H1 (cell line): Measurements from ENCODE around the gene SH2D2A.

Experiments used
- ASH2L ChIP-seq: fragments of 200-600, 300-600 bp; sonication (generic); IDR thresholded peaks from one replicate; pipeline ENCODE4 v1.7.1; 2017; ENCODE audit warnings: low read length
- ATF3 ChIP-seq: IDR thresholded peaks from 2 replicates; pipeline ENCODE4 v1.6.1; 2011; ENCODE audit warnings: low read depth, mild to moderate bottlenecking, low read length; ENCODE audit not compliant: insufficient read depth
- BRCA1 ChIP-seq: IDR thresholded peaks from 2 replicates; pipeline ENCODE4 v1.6.1; 2012; ENCODE audit warnings: low read depth, low read length, improper control_type of control experiment
- EP300 ChIP-seq, 2 experiments: IDR thresholded peaks; 1 replicate in 1 of 2; 2 replicates in 1 of 2; pipeline ENCODE4 v1.6.1; 2011 to 2012; ENCODE audit warnings: low read depth in 2 of 2, low read length in 2 of 2, mild to moderate bottlenecking in 2 of 2, borderline replicate concordance in 1 of 2, inconsistent platforms in 1 of 2, moderate library complexity in 1 of 2
- EZH2 ChIP-seq: fragments of 200-600 bp; sonication (generic); IDR thresholded peaks from 2 replicates; pipeline ENCODE4 v1.7.1; 2012; ENCODE audit warnings: low read depth, mild to moderate bottlenecking, moderate library complexity, low read length, inconsistent platforms; ENCODE audit not compliant: severe bottlenecking
- POLR2A ChIP-seq, 2 experiments: IDR thresholded peaks; 1 replicate in 1 of 2; 2 replicates in 1 of 2; pipeline ENCODE4 v1.6.1; 2011; ENCODE audit warnings: low read depth in 2 of 2, low read length in 2 of 2, mild to moderate bottlenecking in 2 of 2; ENCODE audit errors: control extremely low read depth in 1 of 2
- RAD21 ChIP-seq, 2 experiments: IDR thresholded peaks in 1 of 2; conservative IDR thresholded peaks in 1 of 2; 2 replicates each; pipeline ENCODE4 v1.6.1; 2011; ENCODE audit warnings: low read depth in 2 of 2, low read length in 2 of 2, improper control_type of control experiment in 1 of 2, inconsistent platforms in 1 of 2, mild to moderate bottlenecking in 1 of 2, moderate library complexity in 1 of 2
- RFX5 ChIP-seq: IDR thresholded peaks from 2 replicates; pipeline ENCODE4 v1.6.1; 2011; ENCODE audit warnings: low read depth, low read length, improper control_type of control experiment, borderline replicate concordance
- SIN3A ChIP-seq, 2 experiments: IDR thresholded peaks in 1 of 2; conservative IDR thresholded peaks in 1 of 2; 2 replicates each; pipeline ENCODE4 v1.6.1; 2011 to 2012; ENCODE audit warnings: low read length in 2 of 2, improper control_type of control experiment in 1 of 2, low read depth in 1 of 2, mild to moderate bottlenecking in 1 of 2
- SP4 ChIP-seq: IDR thresholded peaks from 2 replicates; pipeline ENCODE4 v1.6.1; 2012; ENCODE audit warnings: low read length, inconsistent platforms
- TCF12 ChIP-seq: IDR thresholded peaks from 2 replicates; pipeline ENCODE4 v1.6.1; 2011; ENCODE audit warnings: low read depth, mild to moderate bottlenecking, low read length
- ZNF274 ChIP-seq: IDR thresholded peaks from 2 replicates; pipeline ENCODE4 v1.7.0; 2012; ENCODE audit warnings: low read length, borderline replicate concordance; ENCODE audit errors: extremely low read depth
- TF ChIP-seq, protein P1 (sequence below), 3 experiments: IDR thresholded peaks; 1 replicate in 2 of 3; 2 replicates in 1 of 3; pipeline versions ENCODE4 v1.5.1 to v1.6.1; 2011; ENCODE audit warnings: low read length in 3 of 3, mild to moderate bottlenecking in 3 of 3, inconsistent platforms in 2 of 3, low read depth in 1 of 3, moderate library complexity in 1 of 3; ENCODE audit not compliant: insufficient read depth in 1 of 3; ENCODE audit errors: control extremely low read depth in 1 of 3

GRCh38 chr1:156807627-156808026, 9.0 kb downstream of the SH2D2A start:
- TF ChIP-seq, protein P1, sequence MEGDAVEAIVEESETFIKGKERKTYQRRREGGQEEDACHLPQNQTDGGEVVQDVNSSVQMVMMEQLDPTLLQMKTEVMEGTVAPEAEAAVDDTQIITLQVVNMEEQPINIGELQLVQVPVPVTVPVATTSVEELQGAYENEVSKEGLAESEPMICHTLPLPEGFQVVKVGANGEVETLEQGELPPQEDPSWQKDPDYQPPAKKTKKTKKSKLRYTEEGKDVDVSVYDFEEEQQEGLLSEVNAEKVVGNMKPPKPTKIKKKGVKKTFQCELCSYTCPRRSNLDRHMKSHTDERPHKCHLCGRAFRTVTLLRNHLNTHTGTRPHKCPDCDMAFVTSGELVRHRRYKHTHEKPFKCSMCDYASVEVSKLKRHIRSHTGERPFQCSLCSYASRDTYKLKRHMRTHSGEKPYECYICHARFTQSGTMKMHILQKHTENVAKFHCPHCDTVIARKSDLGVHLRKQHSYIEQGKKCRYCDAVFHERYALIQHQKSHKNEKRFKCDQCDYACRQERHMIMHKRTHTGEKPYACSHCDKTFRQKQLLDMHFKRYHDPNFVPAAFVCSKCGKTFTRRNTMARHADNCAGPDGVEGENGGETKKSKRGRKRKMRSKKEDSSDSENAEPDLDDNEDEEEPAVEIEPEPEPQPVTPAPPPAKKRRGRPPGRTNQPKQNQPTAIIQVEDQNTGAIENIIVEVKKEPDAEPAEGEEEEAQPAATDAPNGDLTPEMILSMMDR (IDR thresholded peaks at IDR 0.05; ENCODE audit: control extremely low read depth in 1 of 3, insufficient read depth in 1 of 3, low read depth in 1 of 3, low read length in 3 of 3): no peak
- TF ChIP-seq ATF3 (no peak), ASH2L (no peak), BRCA1 (no peak), EZH2 (no peak), SP4 (no peak), POLR2A (IDR thresholded peaks at IDR 0.05; ENCODE audit: control extremely low read depth in 1 of 2, low read depth in 2 of 2, low read length in 2 of 2) (no peak), SIN3A (conservative IDR thresholded peaks at IDR 0.05 in 1 of 2, IDR thresholded peaks at IDR 0.05 in 1 of 2; ENCODE audit: low read depth in 1 of 2, low read length in 2 of 2) (no peak), RAD21 (IDR thresholded peaks at IDR 0.05 in 1 of 2, conservative IDR thresholded peaks at IDR 0.05 in 1 of 2; ENCODE audit: low read depth in 2 of 2, low read length in 2 of 2) (no peak), EP300 (IDR thresholded peaks at IDR 0.05; ENCODE audit: borderline replicate concordance in 1 of 2, low read depth in 2 of 2, low read length in 2 of 2) (no peak), RFX5 (no peak), TCF12 (no peak), ZNF274 (no peak)
